ENCODE measurements around the gene UBE2N.

- TF ChIP-seq CTCF (conservative IDR thresholded peaks at IDR 0.05), result no peak
- no peak for TF ChIP-seq EZH2 (IDR thresholded peaks at IDR 0.05; ENCODE audit: low read depth)
These were observed 75.9 kb downstream of the UBE2N start for GRCh38 chr12:93365616-93366405.

All from PC-9 (cell line).